ENCODE data around the gene CYP3A4.
A peak's percentile ranks its signal among the peaks of the same experiment; 100 is the strongest.

The CYP3A4 gene

GRCh38 chr7:99709838-99710578 lies 74.0 kb downstream of the CYP3A4 start:
- H3K4me3 ChIP-seq (ENCODE audit: low read length), result no peak overlapping the region
- no peak for DNase-seq (ENCODE audit: low read depth)
- TF ChIP-seq CTCF (conservative IDR thresholded peaks at IDR 0.05; ENCODE audit: low read depth, low read length), result no peak

GRCh38 chr7:99709260-99709659 lies 74.7 kb downstream of the CYP3A4 start:
- TF ChIP-seq CTCF (conservative IDR thresholded peaks at IDR 0.05; ENCODE audit: low read depth, low read length), result no peak
- DNase-seq (ENCODE audit: low read depth), result no peak
- no peak overlapping the region for H3K4me3 ChIP-seq (ENCODE audit: low read length)

- no peak overlapping the region for H3K4me3 ChIP-seq (ENCODE audit: low read length)
- peak; percentile 2 for DNase-seq (ENCODE audit: low read depth)
- TF ChIP-seq CTCF (conservative IDR thresholded peaks at IDR 0.05; ENCODE audit: low read depth, low read length), result no peak
Measured at GRCh38 chr7:99707096-99707495, 76.9 kb downstream of the CYP3A4 start.
